Body of pancreas (tissue), 4 donors: ENCODE results near the gene CEMIP2. TPM values are rescaled to one million over a fixed set of nuclear protein-coding genes. Genes with fewer than 3 reads are reported as not detected.
A peak's percentile ranks its signal among the peaks of the same experiment; 100 is the strongest.

ENCODE experiments used
- ATAC-seq: fragments of 150-250 bp; one replicate; pipeline ENCODE4 v1.9.1; 2016
- DNase-seq, 4 donors: peaks; one replicate each; pipeline ENCODE4 v3.0.0-alpha.2; 2019
- H3K27ac ChIP-seq, 4 donors: fragments of 200-600 bp; sonication (generic); 1 replicate in 3 of 4; 2 replicates in 1 of 4; pipeline versions ENCODE4 v1.5.1 to v1.6.1; 2016 to 2019; ENCODE audit warnings: mild to moderate bottlenecking in 1 of 4, mixed read lengths in 1 of 4, moderate library complexity in 1 of 4
- H3K27me3 ChIP-seq, 2 donors: fragments of 200-600 bp; sonication (generic); one replicate each; pipeline ENCODE4 v1.6.0; 2016; ENCODE audit warnings: mild to moderate bottlenecking in 1 of 2
- H3K36me3 ChIP-seq, 2 donors: fragments of 200-600 bp; sonication (generic); replicated peaks in 1 of 2; 2 replicates each; pipeline ENCODE4 v1.5.1; 2016; ENCODE audit warnings: low read depth in 2 of 2; ENCODE audit not compliant: insufficient read depth in 1 of 2
- H3K4me1 ChIP-seq: fragments of 200-600 bp; sonication (generic); one replicate; pipeline ENCODE4 v1.6.0; 2016
- H3K4me3 ChIP-seq, 2 donors: fragments of 200-600 bp; sonication (generic); 1 replicate in 1 of 2; 2 replicates in 1 of 2; pipeline ENCODE4 v1.5.1; 2016 to 2019
- H3K9me3 ChIP-seq, 3 donors: fragments of 200-600 bp; sonication (generic); 1 replicate in 2 of 3; 2 replicates in 1 of 3; pipeline ENCODE4 v1.5.1; 2016
- CTCF ChIP-seq, 7 experiments: fragments of 450-650 bp in 4 of 7; fragments of 200-600 bp in 3 of 7; sonication (generic) in 3 of 7; IDR thresholded peaks; one replicate each; pipeline ENCODE4 v1.5.1; 2016 to 2019; ENCODE audit warnings: antibody characterized with exemption in 7 of 7
- POLR2A ChIP-seq, 3 donors: fragments of 450-650 bp; IDR thresholded peaks; one replicate each; pipeline ENCODE4 v1.6.1; 2016; ENCODE audit warnings: antibody characterized with exemption in 3 of 3, mild to moderate bottlenecking in 2 of 3
- WGBS, 2 donors: methylation state at CpG; one replicate each; pipeline ENCODE4 v1.1.5; 2017; 5-methylcytosine and 5-hydroxymethylcytosine counted together
- intact Hi-C: fragments of 100-400 bp; cut with DNase I; formaldehyde crosslinking; loops from one replicate; pipeline ENCODE4 v1.15.1; 2023
- total RNA-seq, 2 donors: library from RNA; depleted of rRNA; stranded (reverse); fragments of >200 nt; gene quantifications; one replicate each; pipeline ENCODE4 v1.1.0, GENCODE V29; 2016

CEMIP2 gene
- total RNA-seq, 2 donors from 2014 or later: 28.3 to 33.0 TPM

GRCh38 chr9:71761938-71762353, 6.4 kb downstream of the CEMIP2 start:
- peak in 2 of 7 experiments; percentile 14 to 16 for TF ChIP-seq CTCF (IDR thresholded peaks at IDR 0.05)
- no peak for TF ChIP-seq POLR2A (IDR thresholded peaks at IDR 0.05)
- H3K27me3 ChIP-seq: no peaks in the 10 kb centered on the region
- H3K4me1 ChIP-seq: peaks cover 97% of the 10 kb centered on the region
- intact Hi-C loops: no loop called here
- H3K27ac ChIP-seq: peak overlapping the region in 3 of 4 donors; percentile 23 to 99 (median 52)
- H3K4me3 ChIP-seq: no peak overlapping the region
- no peaks in the 10 kb centered on the region for H3K9me3 ChIP-seq
- peak; percentile 16 for ATAC-seq
- WGBS, 2 donors: 60 to 67% methylated on average over 5 of the region's 5 CpGs
- H3K36me3 ChIP-seq: no peaks in the 10 kb centered on the region
- DNase-seq: peak in 2 of 4 donors; percentile 25 to 35

DNA sequence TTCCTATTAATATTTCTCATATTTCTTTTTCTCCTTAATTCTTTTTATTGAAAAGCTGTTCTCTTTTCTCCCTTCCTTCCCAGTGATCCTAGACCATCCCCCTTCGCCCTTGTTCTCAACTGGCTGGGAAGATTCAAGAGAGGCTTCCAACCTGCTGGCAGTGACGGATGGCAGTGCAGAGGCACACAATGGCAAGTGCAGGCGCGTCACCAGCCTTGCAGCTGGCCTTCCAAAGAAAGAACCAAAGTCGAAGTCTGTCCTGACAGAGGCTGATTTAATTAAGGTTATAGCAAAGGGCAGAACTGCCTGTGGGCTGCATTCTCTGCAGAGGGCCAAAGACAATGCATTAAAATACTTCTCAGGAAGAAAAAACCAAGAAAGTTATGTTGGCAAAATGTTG, 7.4 kb downstream of the CEMIP2 start:
- intact Hi-C loops: no loop called here
- Histone ChIP-seq H3K9me3 (no peaks in the 10 kb centered on the region), H3K36me3 (no peaks in the 10 kb centered on the region), H3K27me3 (no peaks in the 10 kb centered on the region), H3K4me3 (no peak overlapping the region), H3K4me1 (peaks cover 95% of the 10 kb centered on the region), H3K27ac (peak overlapping the region in 2 of 4 donors; percentile 19 to 40)
- DNase-seq (peak in 1 of 4 donors; percentile 40), ATAC-seq (no peak)
- WGBS, 2 donors: 47 to 50% methylated on average over 5 of the region's 5 CpGs
- TF ChIP-seq POLR2A (IDR thresholded peaks at IDR 0.05) (no peak), CTCF (IDR thresholded peaks at IDR 0.05) (no peak)

DNA sequence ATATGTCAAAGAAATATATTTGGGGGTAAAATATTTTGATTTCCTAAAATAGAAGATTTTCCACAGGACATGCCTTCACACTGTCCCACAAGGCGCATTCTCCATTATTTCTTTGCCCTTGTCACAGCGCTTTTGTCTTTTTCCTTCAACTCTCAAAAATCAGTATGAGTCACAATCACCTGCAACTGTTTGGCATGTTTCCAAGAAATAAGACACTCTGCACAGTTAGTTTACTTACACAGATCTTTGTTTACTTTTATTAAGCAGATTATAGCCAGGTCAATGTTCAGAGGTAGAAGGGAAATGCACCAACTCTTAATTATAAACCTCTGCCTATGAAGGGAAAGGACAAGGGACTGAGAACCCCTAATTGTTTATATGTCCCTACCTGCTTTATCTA, 9.5 kb downstream of the CEMIP2 start:
- peak overlapping the region; percentile 68 to 85 (median 76) for H3K27ac ChIP-seq
- intact Hi-C loops: no loop called here
- no peaks in the 10 kb centered on the region for H3K27me3 ChIP-seq
- no peaks in the 10 kb centered on the region for H3K36me3 ChIP-seq
- 22 to 28% methylated on average over 2 of the region's 2 CpGs for WGBS, 2 donors
- H3K4me3 ChIP-seq: no peak overlapping the region
- peak; percentile 85 for ATAC-seq
- DNase-seq: peak in 2 of 4 donors; percentile 35 to 68
- no peak for TF ChIP-seq POLR2A (IDR thresholded peaks at IDR 0.05)
- TF ChIP-seq CTCF (IDR thresholded peaks at IDR 0.05): no peak
- H3K9me3 ChIP-seq: no peaks in the 10 kb centered on the region
- peaks cover 78% of the 10 kb centered on the region for H3K4me1 ChIP-seq

- peak in 3 of 4 donors; percentile 36 to 57 (median 43) for DNase-seq
- Histone ChIP-seq H3K4me1 (peaks cover 73% of the 10 kb centered on the region), H3K36me3 (no peaks in the 10 kb centered on the region), H3K4me3 (no peak overlapping the region), H3K27me3 (no peaks in the 10 kb centered on the region), H3K9me3 (no peaks in the 10 kb centered on the region), H3K27ac (peak overlapping the region; percentile 68 to 85 (median 76))
- 7 to 29% methylated on average over 4 of the region's 4 CpGs for WGBS, 2 donors
- peak; percentile 62 for ATAC-seq
- intact Hi-C loops: no loop called here
- no peak for TF ChIP-seq POLR2A (IDR thresholded peaks at IDR 0.05)
- no peak for TF ChIP-seq CTCF (IDR thresholded peaks at IDR 0.05)
Measured at GRCh38 chr9:71758277-71758676, 10.0 kb downstream of the CEMIP2 start.

DNA sequence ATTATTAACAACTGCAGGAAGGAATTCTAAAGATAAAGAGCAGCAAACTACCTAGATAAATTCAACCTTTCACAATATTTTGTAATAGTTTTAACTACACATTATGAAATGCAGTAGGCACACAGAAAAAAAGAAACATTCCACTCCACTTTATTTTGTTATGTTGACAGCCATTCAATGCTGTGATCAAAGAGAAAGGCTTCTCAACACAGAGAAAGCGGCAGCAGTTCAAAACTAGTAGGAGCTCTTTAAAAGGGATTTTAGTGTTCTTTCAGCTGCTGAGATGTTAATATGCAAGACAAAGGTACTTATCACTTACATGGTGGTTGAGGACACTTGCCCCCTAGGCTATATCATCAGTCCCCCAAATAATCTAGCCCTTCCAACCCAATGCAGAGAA, 11.6 kb downstream of the CEMIP2 start:
- Histone ChIP-seq H3K27ac (peak overlapping the region in 3 of 4 donors; percentile 56 to 85 (median 80)), H3K27me3 (no peaks in the 10 kb centered on the region), H3K36me3 (no peaks in the 10 kb centered on the region), H3K9me3 (no peaks in the 10 kb centered on the region), H3K4me3 (no peak overlapping the region), H3K4me1 (peaks cover 58% of the 10 kb centered on the region)
- intact Hi-C loops: no loop called here
- TF ChIP-seq POLR2A (IDR thresholded peaks at IDR 0.05) (no peak), CTCF (IDR thresholded peaks at IDR 0.05) (no peak)
- DNase-seq (no peak), ATAC-seq (peak; percentile 12)
- 56 to 63% methylated on average over 1 of the region's 1 CpG for WGBS, 2 donors
